ENCODE results near the gene NYNRIN.
"Not testable (repeated sequence)": the region's sequence is repeated elsewhere in the genome, so short reads cannot be mapped to it uniquely, and the experiment has no call there.

The NYNRIN gene

GRCh38 chr14:24398653-24399446 is at the start of gene NYNRIN:
NYNRIN (plus strand) TSS chr14:24399003; CDS start chr14:24399247, 244 bp downstream.
- DNase-seq, result no peak

DNA sequence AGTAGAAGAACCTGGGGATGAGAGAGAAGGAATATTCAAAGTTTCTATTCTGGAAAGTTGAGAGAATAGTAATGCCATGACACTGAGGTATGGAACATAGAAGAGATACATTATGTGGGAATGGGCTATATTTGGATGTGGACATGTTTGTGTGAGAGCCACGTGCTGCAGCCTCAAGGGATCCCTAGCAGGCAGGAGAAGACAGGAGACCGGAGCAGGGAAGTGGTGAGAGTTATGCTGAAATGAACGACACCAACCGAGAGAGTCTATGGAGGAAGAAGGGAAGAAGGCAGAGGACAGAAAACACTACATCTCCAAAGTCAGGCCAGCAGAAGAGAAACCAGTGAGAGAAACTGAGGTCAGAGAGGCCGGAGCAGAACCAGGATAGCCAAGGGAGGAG is 49.1 kb upstream of the NYNRIN start:
- DNase-seq, result no peak

DNA sequence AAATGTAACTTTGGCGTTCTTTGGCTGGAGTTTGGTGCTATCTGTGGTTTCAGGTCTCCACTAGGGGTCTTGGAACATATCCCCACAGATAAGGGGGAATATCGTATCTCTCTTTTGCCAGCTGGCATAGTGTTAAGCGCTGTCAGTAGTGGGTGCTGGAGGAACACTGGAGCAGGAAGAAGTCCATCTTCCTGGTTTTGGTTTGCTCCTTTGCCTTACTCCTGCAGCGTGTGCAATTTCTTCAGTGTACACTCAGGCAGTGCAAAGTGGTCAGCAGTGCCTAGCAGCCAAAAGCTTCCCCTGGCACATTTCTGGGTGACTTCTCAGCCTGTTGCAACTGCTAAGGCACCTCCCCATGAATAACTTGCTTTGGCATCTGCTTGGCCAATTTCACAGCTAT is 47.3 kb upstream of the NYNRIN start:
- DNase-seq, result no peak

DNA sequence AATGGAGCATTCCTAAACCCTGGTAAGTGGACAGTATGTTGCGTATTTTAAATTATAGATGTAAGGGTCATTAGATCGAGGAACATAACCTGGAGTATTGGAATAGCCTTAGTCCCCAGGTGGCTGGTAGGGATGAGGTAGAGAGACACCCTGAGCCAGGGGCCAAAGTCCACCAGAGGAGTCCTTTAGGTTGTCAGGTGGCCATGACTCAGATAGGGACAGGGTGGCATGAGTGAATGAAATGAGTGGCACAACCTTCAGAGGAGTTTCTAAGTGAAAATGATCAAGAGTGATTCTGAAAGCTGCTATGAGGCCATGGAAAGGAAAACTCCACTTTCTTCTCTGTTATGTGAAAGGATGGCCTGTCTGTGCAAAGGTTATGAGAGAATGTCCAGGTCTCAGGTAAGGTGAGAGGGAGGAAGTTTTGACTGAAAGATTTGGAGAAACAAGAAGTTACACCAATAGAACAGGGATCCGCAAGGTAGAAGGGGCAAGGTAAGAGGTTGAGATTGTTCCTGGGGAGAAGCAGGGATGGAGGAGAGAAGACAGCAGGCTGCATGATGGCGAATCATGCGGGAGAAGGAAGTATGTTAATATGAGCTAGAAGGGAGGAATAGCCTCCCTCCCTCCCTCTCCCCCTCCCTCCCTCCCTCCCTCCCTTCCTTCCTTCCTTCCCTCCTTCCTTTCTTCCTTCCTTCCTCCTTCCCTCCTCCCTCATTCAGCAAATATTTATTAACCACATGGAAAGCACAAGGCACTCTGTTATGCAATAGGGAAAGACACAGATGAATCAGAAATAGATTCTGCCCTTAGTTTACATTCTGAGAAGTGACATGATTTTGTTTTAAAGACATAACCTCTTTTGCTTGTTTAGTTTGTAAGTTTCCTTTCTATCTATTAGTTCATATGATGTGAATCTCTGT is 45.0 kb upstream of the NYNRIN start:
- no peak for DNase-seq

DNA sequence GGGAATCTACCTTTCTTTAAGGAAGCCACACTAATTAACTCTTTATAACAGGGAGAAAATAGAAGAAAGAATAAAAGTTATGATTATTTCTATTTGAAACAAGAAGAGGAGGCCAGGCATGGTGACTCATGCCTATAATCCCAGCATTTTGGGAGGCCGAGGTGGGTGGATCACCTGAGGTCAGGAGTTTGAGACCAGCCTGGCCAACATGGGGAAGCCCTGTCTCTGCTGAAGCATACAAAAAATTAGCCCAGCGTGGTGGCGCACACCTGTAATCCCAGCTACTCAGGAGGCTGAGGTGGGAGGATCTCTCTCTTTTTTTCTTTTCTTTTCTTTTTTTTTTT is 44.3 kb upstream of the NYNRIN start:
- DNase-seq, result not testable (repeated sequence)

DNA sequence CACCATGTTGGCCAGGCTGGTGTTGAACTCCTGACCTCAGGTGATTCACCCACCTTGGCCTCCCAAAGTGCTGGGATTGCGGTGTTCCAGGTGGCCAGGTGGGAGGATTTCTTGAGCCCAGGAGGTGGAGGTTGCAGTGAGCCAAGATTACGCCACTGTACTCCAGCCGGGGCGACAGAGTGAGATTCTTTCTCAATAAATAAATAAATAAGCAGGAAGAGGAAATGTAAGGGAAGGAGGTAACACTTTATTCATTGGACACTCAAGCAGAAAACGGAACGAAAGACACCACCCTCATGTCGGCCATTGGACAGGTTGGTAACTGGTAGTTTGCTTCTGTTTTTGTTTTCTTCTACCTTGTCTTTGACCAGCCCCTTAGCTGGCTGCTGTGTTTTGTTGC is 43.8 kb upstream of the NYNRIN start:
- DNase-seq, result no peak

- no peak for DNase-seq
Observed at GRCh38 chr14:24356208-24356607, 42.6 kb upstream of the NYNRIN start.

DNA sequence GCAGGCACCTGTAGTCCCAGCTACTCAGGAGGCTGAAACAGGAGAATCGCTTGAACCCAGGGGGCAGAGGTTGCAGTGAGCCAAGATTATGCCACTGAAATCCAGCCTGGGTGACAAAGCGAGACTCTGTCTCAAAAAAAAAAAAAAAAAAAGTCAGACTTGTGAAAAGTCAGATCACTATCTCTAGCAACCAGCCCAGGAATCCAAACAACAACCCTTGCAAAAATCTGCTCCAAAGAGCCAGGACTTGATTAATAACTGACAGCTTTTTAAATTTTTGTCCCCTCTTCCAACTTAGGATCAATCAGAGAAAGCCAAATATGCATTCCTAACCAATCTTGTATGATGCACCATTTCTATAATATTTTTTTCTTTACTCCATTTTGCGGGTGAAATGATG is 38.5 kb upstream of the NYNRIN start:
- no peak for DNase-seq

DNA sequence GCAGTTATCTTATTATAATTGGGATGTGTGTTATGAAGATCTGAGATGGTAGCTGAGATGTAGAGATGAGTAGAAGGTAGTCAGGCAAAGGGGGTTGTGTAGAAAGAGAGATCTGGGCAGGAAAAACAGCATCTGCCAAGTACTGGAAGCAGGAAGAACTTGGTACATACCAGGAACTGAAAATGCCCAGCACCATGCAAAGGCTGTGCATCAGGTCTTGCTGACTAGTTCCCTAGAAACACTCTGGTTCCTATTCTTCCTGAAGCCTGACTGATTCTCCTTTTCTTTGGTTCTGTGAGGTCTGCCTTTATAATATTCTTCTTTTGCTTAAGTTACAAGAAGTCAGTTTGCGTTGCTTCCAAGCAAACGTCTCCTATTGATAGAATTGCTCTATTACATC is 37.5 kb upstream of the NYNRIN start:
- DNase-seq, result no peak

DNA sequence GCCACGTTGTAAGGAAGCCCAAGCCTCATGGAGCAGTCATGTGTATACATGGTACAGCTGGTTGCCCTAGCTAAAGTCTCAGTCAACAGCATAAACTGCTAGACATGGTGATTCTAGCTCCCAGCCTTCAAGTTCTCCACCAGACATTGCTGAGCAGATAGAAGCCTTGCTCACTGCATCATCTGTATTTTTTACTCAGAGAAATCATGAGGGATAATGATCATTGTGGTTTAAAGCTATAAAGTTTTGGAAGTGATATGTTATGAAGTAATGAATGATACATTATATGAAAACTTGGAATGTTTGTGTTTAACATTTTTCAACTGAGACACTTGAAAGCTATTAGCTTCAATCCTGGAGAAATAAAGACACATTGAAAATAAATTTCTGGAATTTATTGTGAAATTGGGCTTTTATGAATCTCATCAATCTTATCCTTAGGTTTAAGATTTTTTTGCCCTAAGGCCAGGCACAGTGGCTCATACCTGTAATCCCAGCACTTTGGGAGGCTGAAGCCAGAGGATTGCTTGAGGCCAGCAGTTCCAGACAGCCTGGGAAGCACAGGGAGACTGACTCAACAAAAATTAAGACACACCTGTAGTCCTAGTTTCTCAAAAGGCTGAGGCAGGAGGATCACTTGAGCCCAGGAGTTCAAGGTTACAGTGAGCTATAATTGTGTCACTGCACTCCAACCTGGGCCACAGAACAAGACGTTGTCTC is 36.4 kb upstream of the NYNRIN start:
- DNase-seq, result no peak

DNA sequence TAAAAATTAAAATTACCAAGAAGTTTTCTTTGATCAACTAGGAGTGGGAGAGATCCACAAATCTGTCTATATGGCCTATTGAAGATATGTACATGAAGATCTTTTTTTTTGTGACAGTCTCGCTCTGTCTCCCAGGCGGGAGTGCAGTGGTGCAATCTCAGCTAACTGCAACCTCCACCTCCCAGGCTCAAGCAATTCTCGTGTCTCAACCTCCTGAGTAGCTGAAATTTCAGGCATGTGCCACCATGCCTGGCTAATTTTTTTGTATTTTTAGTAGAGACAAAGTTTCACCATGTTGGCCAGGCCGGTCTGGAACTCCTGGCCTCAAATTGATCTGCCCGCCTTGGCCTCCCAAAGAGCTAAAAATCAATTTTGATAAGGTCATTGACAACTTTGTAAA is 35.4 kb upstream of the NYNRIN start:
- DNase-seq, result no peak

GRCh38 chr14:24364841-24365240 is 34.0 kb upstream of the NYNRIN start:
- no peak for DNase-seq

DNA sequence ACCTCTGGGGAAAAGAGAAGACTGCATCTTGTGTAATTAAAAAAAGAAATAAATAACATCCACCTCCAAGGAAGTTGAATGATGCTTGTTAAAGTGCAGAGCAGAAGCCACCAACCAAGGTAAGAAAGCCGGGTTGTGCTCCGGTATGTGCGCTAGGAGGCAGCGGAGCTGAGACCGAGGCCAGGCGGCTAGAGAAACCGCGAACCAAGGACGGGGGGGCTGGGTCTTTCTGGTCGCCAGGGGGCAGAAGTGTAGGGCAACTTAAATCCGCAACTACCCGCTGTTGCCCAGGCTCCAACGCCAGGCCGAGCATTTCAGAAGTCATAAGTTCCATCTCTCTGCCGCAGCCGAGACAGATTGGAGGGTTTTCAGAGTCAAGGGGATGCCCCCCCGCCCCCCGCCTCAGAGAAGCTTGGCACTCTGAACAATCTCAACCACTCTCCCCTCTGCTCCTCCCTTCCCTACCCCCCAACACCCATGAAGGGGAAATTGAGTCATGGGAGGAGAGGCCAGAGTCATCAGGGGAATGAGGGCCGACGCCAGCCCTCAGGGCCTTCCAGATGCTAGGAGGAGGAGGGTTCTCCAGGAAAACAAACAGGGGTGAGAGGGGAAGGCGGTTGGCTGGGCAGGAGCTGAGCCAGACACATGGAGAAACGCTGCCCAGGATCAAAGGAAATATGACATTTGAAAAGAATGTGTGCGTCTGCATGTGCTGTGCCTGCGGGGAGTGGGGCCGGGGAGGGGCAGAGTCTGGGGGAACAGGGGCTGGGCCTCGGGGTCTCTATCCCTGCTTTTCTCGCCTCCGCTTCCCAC is 33.0 kb upstream of the NYNRIN start:
- DNase-seq, result peak; percentile 70

- no peak for DNase-seq
Observed at GRCh38 chr14:24366413-24366720, 32.4 kb upstream of the NYNRIN start.

- DNase-seq, result no peak
Observed at GRCh38 chr14:24366721-24367513, 31.9 kb upstream of the NYNRIN start.

GRCh38 chr14:24367514-24368211 is 31.1 kb upstream of the NYNRIN start, which contains the start of gene NFATC4:
NFATC4 (plus strand) TSS chr14:24368184; CDS start chr14:24368341, 157 bp downstream.
- DNase-seq, result no peak

DNA sequence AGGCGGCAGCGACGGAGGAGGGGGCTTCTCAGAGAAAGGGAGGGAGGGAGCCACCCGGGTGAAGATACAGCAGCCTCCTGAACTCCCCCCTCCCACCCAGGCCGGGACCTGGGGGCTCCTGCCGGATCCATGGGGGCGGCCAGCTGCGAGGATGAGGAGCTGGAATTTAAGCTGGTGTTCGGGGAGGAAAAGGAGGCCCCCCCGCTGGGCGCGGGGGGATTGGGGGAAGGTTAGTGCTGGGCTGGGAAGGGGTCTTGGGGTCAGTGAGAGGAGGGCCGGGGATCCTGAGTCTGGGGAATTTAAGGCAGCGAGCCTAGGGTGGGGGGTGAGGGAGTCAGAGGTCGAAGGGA is 30.6 kb upstream of the NYNRIN start:
- DNase-seq, result no peak

DNA sequence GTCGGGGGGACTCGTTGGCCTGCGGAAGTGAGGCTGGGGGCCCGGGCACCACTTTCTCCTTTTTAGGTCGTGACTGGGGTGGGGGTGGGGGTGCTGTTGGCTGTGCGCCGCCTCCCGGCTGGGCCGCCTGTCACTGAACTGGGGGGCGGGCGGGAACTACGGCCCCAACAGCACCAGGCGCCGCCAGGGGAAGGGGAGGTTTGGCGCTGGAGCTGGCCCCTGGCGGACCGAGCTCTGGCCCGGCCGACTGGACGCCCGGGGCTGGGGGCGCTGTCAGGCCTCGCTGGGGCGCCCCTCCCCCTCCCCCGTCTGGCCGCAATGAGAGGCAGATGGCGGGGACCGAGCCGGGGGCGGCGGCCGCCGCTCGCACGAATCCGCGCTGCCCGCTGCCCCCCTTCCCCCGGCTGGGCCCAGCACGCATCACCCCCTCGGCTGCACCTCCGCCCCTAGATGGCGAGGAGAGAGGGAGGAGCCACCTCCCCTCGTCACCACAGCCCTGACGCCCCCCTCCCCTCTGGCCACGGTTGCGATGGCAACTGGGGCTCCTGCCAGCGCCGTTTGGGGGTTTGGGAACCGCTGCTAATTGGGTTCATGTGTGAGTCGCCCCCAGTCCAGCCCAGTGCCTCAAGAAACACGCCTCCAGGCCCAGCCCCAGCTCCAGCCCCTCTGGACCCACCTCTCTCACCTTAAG is 30.1 kb upstream of the NYNRIN start:
- no peak for DNase-seq

DNA sequence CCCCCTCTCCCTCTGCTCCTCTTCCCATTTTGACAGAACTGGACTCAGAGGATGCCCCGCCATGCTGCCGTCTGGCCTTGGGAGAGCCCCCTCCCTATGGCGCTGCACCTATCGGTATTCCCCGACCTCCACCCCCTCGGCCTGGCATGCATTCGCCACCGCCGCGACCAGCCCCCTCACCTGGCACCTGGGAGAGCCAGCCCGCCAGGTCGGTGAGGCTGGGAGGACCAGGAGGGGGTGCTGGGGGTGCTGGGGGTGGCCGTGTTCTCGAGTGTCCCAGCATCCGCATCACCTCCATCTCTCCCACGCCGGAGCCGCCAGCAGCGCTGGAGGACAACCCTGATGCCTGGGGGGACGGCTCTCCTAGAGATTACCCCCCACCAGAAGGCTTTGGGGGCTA is 29.3 kb upstream of the NYNRIN start:
- no peak for DNase-seq

GRCh38 chr14:24369907-24370687 is 28.7 kb upstream of the NYNRIN start:
- DNase-seq, result no peak

Measured in activated CD4-positive, alpha-beta T cell treated with anti-CD3 and anti-CD28 coated beads, Interleukin-10, Interleukin-2, amounts not matched to agents 100 ng/mL and 50 ng/mL, durations not matched to agents 16 hours and 8 hours (primary cell).